GM19467 (cell line): ENCODE data around the gene CMTR1.

Experiments used
- ATAC-seq: cut with Tn5 transposase; IDR thresholded peaks from one replicate; pipeline ENCODE4 v1.9.1; 2021; ENCODE audit warnings: mild to moderate bottlenecking, moderate library complexity; ENCODE audit not compliant: unreplicated experiment

The CMTR1 gene

DNA sequence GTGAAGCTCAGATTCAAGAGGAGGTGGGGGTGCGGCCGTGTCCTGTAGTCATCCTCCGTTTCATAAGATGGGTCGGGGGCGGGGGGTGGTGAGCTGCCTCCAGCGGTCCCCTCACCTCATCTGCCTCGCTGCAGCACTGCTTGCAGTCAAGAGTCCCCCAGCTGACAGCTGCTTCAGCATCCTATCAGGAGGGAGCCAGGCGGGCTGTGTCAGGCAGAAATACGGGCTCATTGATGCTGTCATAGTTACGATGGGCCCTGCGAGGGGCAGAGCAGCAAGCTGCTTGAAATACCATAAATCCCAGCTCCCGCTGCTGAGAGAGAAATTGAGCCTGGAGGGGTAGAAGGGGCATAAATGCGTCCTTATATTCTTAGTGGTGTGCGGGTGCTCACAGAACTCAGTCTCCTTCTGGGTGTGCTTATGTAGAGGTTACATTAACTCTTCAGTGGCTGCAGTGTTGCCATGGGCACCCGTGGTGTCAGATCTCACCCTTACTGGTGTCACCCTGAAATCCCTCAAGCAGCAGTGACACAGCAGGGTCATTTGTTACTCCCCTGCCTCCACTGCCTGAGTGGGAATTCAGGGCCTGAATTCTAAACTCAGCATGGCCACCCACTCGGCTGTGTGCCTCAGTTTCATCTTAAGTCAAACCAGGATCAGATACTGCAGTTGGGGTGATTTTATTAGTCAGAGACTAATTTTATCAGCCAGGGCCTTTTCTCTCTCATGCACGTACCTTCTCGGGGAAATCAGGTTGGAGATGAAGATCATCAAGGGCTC lies 44.8 kb downstream of the CMTR1 start:
- ATAC-seq, result no peak

DNA sequence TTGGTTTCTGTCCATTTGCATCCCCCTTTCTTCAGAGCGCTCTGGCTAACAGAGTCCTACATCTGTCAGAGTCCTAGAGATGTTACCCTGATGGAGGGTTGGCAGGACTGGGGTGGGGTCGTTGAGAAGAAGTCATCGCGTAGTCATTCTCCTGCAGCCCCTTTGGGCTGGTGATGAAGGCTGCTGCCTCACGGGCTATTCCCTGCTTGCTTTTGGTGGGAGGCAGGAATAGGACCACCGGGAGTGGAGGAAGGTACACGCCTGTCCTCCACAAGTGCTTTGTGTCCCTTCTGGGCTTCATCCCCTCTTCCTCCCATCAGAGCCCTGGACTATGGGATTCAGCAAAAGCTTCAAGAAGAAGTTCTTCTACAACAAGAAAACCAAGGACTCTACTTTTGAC lies 45.8 kb downstream of the CMTR1 start:
- no peak for ATAC-seq

DNA sequence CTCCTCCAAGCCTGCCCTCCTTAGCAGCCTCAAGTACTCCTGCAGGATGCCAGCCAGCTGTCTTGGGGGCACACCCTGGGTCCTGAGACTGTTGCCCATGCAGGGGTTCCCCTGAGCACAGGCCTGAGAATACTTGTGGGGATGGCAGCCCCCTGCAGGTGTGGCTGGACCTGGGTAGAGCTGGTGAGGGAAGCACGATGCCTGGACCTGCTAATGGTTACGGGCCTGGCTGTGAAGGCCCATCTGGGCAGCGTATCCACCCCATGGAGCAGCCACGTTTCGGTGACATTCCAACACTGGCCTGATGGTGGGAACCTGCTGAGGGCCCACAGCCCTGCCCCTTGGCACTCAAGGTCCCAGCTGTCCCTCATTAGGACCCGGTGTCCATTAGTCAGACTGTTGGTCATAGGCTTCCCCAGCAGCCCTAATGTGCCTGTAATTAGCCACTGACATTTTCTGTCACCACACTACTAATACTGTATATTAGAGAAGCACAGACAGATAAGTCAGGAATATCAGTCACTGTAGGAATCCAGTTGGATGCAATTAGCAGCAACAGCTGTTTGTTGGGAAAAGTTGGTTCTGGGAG lies 46.3 kb downstream of the CMTR1 start:
- no peak for ATAC-seq

DNA sequence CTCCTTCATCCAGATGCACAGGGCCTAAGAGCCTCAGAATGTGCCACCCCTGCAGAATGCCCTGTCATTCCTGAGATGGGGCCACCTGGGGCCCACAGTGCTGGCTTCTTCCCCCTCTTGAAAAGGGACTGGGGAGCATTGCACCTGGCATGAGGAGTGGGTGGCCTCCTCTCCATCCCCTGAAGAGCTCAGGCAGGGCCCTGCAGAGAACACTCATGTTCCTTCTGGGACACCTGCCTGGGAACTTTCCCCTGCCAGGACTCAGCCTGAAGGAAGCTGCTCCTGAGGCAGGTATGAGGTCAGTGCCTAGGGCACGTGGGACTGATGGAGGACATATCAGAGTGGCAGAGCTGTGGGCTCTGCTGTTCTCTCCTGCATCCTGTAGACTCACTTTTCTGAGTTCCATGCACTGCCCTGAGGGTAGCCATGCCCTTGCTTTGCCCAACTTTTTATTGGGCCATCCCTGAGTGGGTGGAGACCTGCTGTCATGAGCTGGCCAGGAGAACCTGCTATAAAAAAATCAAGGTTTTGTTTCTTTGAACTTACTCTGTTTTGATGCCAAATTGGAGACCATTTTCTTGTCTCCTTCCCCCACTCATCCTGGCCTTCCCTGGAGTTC lies 47.2 kb downstream of the CMTR1 start:
- no peak for ATAC-seq

DNA sequence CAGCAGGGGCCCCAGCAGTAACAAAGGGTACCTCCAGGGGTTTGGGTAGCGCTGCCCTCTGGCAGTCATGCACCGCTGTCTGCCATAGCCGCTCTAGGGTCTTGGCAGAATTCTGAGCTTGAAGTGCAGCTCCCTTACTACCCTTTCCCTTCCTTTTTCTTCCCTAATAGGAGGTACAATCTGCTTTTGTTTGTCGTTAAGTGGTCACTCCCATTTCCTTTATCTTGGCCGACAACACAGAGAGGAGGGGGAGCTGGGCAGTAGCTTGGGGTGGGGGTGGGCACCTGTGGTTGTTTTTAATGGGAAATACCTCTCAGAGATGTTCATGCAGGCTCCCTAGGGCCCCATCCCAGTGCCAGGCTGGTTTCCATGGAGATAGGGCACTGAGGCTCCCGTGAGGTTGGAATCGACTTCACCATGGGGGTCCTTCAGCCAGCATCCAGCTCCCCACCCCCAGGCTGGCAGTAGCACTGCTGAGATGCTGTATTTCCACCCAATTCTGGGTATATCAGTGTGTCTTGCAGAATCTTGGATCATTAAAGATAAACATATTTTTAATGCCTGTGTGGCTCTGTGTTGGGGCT lies 48.0 kb downstream of the CMTR1 start:
- ATAC-seq, result no peak

DNA sequence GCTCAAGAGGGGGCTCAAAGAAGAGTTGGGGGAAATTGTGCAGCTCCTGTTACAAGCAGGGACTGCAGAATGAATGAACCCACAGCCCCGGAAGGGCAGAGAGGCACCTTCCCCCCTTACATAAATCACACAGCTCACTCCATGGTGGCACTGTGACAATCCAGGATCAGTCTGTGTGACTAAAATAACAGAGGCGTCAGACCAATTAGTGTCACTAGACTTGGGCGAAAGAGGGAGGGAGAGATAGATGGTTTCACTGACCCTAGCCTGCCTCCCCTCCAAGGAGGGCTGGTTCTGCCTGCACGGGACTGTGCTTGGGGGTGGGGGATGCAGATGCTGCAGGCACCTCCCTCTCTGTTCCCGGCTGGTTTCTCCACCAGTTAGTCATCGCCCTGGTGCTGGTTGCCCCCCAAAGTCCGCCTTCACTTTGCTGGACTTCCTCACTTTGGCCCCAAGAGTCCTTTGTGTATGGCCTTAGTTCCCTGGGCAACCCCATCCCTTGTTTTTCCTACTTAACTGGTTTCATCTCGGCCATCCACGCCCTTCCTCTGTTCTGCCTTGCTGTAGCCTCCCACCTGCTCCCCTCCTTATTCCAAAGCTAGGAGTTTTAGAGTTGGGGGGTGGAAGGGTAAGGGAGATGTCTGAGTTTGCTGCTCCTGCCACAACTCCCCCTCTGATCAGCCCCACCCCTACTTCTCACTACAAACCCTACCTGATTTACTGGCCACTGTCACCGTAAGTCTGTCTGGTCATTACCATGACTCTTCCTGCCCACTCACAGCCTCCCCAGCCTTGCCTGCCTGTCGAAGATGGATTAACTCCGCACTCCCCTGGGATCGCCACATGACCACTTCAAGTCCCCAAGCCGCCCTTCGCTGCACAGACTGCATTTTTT lies 48.9 kb downstream of the CMTR1 start:
- no peak for ATAC-seq

DNA sequence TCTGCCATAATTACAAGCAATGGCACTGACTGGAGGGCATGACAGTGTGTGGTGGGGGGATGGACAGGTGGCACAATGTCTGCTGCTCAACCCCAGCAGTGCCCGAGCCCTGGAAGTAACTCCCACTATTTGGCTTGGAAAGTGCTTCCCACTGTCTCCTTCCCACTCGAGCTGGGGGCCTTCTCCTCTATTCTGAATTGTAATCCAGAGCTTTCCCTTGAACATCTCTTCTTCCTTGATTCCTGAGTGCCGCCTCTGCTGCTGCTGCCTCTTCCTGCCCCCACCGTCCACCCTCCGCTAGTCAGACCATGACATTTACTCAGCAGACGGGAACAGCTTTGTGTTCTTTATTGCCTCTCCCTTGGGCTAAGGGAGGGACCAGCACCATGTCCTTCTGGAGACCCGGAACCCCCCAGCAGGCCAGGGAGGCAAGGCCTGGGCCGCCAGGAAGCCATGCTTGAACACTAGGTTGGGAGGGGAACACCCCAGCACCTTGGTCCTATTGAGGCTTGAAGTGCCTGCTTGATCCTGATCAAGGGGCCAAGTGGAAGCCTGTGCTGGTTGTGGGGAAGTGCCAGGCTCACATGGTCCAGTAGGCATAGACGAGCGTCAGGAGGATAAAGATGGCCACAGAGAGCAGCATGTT lies 49.7 kb downstream of the CMTR1 start:
- no peak for ATAC-seq

DNA sequence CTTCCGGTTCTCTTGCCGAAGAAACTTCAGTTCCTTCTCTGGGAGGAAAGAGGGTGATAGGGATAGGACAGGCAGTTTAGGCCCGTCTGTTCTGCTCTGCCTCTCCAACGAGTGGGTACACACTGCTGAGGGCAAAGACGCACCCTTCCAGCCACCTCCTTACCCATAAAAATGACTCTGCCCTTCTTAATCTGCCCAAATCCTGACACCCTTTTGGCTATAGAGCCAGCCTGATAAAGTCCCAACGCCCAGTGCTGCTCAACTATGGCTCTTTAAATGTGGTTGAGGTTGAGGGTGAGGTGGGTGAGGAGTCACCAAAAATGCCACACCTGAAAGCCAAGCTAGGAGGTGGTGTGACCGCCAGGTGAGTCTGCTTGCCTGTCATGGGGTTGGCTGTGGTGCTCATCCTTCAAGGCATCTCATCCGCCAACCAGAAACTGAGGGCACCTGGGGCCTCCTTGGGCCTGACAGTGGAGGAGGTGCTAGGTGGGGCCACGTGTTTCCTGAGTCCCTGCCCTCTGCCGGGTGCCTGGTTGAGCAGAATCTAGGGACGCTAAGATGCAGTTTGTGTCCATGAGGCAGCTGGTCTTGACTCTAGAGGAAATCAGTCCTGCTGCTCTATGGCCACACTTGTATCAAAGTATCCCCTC lies 50.4 kb downstream of the CMTR1 start:
- no peak for ATAC-seq

DNA sequence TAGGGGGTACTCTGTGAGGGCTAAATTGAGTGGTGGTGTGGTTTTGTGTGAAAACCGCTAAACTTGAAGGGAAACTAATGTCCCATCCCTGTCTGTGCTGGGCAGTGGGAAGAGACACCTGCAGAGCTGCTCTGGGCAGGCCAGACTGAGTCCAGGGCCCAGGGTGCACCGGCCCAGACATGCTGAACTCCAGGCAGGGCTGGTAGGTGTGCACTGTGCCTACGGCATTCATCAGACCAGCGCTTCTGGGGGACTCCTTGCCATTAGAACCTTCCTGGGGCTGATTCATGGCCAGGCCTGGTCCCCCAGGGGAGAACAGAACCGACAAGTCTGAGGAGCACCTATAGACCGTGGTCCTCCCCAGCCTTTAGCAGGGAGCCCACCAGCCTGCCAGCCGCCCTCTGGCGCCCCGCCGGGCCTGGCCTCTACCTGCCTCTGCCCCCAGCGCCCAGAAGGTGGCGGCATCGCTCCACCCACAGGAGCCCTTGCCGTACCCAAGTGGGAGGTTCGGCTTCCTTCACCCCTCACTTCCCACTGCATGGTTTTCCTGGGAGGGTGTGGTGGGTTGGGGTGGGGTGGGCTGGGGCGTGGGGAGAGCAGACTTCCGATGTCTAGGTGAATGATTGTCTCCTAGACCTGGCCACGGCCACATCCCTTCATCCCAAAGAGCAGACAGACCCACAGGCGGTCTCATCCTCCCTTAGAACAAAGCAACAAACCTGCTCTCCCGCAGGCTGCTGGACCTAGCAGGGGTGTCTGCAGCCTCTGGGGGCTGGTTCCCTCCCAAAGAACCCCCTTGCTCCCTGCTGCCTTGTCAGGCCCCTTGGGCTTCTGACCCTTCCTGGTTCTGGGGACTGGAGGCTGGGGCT lies 51.1 kb downstream of the CMTR1 start:
- ATAC-seq, result no peak

DNA sequence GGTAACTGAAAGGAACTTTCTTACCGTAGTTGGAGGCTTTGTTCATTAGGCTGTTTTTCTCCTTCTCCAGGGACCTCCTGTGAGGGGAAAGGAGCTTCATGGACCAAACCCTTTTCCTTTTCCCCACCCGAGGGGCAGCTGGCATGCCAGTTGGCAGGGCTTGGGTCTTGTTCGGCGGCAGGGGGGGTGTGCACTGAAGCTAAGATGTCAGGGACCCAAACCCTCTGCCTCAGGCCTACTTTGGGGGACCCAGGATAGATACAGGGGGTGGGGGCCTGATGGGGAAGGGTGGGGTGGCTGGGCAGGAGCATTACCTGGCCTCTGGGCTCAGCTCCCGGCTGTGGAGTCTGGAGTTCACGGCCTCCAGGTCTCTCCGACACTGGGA lies 51.8 kb downstream of the CMTR1 start:
- ATAC-seq, result no peak

DNA sequence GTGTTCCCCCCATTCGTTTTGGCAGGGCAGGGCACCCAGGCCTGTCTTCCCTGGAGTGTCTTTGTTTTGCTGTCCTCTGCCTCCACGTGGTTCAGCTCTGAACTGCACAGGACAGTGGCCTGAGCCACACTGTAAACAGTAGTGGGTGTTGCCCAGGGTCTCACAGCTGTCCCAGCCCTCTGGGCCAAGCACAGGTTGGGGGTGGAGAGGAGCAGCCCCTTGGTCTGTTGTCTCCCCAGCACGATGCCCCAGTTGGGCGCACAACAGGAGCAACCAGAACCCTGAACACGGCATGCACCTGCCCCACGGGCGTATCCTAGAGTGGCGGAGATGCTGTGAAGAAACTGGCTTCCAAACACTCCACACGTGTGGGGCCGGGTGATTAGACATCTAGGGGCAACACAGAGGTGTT lies 52.3 kb downstream of the CMTR1 start:
- no peak for ATAC-seq

DNA sequence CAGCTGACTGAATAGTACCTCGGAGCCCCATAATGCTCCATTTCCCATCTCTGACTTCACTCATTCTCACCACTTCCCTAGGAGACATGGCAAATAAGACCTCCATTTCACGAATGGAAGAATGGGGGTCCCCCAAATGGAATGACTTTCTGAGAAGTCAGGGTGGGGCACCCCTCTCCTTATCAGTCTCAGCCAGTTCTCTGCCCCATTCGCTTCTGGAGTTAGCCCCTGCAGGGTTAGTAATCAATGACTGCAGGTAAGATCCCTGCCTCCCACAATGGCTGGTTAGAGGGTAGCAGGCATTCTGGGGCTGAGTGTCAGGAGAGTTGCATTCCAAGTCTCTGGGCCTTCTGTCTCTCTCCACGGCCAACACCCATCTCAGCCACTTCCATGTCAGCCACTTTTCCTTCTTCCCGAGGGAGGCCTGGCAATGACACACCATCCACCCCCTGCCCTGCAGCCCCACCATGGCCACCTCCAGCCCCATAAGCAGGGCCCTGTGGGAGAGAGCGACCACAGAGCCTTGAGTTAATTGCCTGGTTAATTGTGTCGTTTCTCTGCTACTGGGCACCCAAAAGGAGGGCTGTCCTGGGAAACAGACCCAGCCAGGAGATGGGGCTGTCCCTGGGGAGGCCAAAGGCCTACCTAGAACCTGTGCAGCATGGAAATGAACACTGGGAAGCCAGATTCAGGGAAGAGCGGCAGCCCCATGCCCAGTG lies 53.3 kb downstream of the CMTR1 start:
- no peak for ATAC-seq

DNA sequence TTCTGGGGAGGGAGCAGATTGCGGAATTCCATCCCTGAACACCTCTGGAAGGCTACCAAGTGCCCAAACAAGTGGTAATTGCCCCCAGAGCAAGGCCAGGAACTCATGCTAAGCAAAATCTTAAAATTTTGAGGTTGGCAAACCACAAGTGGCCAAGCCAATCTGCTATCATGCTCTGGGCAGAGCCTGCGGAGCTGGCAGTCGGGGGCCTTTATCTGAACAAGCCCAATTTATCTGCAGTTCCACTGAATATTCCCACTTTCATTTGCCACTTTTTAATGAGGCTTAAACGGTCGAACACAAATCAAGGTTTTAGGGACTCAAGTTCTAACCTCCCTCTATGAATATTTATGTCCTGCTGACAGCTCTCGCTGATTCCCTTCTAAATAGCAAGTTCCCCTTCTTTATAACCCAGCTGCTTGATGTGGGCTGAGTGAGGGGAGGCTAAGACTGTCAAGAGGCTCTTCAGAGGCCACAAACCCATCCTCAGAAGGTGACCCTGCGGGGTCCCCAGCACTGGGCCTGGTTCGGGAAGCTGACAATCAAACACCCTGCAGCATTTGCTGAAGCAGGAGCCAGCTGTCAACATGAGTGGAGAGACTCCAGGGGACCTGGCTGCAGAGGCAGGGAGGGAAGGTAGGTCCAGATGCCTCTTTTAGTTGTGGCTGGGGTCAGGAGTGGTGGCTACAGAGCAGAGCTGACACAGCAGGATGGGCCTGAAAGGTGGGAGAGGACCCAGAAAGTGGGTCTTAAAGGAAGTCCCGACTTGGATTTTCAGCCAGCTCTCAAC lies 54.8 kb downstream of the CMTR1 start:
- no peak for ATAC-seq

DNA sequence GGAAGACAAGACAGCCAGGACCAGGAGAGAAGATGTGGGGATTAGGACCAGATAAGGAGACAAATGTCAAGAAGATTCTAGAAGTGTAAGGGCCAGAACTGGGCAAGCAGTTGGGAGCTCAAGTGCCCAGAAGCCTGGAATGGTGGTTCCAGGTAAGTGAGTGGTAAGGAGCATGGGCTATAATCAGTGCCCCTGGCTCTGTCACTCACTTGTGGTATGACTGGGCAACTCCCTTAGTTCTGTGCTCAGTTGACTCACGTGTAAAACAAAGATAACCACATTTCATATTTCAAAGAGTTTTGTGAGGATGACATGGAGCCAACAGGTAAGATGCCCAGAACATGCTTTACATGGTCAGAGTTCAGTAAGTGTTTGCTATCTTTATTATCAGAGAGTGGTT lies 55.5 kb downstream of the CMTR1 start:
- ATAC-seq, result no peak

DNA sequence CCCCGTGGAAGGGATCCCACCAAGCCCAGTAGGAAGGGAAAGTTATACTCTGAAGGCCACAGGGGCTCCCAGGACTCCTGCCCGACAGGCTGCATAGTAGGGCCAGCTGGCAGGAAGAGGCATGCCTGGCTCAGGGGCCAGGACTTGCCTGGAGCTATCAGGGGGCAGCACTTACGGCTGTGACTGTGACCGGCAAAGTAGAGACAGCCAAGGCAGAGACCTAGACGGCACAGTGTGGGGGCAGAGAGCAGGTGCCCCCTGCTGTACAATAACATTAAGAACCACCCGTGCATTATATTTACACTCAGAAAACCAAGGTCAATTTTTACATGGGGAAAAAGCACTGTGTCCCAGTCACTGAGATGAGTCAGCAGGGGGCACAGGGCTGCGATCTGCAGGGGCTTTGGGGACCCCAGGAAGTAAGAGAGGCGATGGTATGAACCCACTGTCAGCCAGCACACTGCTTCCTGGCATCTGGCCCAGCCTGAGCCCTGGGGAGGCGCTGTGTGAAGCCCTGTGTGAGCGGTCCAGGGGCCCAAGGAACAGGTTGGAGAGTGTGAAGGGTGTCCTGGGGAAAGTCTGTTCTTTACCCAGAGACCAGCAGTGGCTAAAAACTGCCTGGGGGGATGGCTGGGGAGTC lies 56.8 kb downstream of the CMTR1 start:
- no peak for ATAC-seq

DNA sequence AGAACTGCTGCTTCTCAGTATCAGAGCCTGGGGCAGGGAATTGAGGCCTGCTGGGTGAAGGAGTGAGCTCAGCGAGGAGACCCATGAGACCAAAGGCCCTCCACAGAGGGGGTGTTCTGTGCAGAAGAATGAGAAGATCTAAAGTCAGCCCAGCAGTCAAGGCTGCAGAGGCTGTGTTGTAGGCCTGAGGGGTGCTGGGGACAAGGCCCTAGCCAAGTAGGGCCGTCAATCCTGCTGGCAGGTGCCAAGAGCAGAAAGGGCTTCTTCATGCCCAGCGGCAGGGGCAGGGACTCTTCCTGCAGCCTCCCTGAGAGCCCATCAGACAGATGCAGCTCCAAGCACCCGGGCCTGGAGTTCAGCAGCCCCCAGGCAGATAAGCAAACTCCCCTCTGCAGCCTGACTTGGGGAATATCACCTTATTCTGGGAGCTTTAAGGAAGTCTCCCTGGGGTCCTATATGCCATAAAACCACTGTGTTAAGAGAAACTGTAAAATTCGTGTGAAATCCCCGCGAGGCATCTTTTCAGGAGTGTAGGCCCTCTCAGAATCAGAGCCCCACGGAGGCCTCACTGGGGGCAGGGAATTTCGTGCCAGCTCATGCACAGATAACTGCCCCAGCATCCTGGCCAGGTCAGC lies 57.6 kb downstream of the CMTR1 start:
- no peak for ATAC-seq
